Endodermal cell (in vitro differentiated cells): ENCODE measurements around the gene EPHA2. TPM values are rescaled to one million over a fixed set of nuclear protein-coding genes. Genes with fewer than 3 reads are reported as not detected.

ENCODE experiments used
- DNase-seq: peaks from one replicate; pipeline ENCODE4 v3.0.0-alpha.2; 2017
- H3K27ac ChIP-seq: 2 replicates; pipeline ENCODE4 v1.5.1; 2013; ENCODE audit warnings: mild to moderate bottlenecking, low read depth, low read length, moderate library complexity
- H3K27me3 ChIP-seq: 2 replicates; pipeline ENCODE4 v1.6.1; 2013; ENCODE audit warnings: mild to moderate bottlenecking, low read length, moderate library complexity; ENCODE audit not compliant: insufficient read depth, control insufficient read depth, poor library complexity, severe bottlenecking
- H3K36me3 ChIP-seq: 2 replicates; pipeline ENCODE4 v1.7.0; 2013; ENCODE audit warnings: mild to moderate bottlenecking, low read length, moderate library complexity; ENCODE audit not compliant: control insufficient read depth, insufficient read depth
- H3K4me1 ChIP-seq: one replicate; pipeline ENCODE4 v1.7.0; 2013; ENCODE audit warnings: low read length; ENCODE audit not compliant: control insufficient read depth, insufficient read depth
- H3K4me3 ChIP-seq: 2 replicates; pipeline ENCODE4 v1.5.1; 2013; ENCODE audit warnings: mild to moderate bottlenecking, low read length, moderate library complexity
- H3K9ac ChIP-seq: 2 replicates; pipeline ENCODE4 v1.6.1; 2013; ENCODE audit warnings: mild to moderate bottlenecking, low read length, moderate library complexity; ENCODE audit not compliant: poor library complexity, severe bottlenecking; ENCODE audit errors: extremely low read depth
- H3K9me3 ChIP-seq: 2 replicates; pipeline ENCODE4 v1.6.1; 2013; ENCODE audit warnings: mild to moderate bottlenecking, low read length, moderate library complexity; ENCODE audit not compliant: control insufficient read depth
- H3K27ac Mint-ChIP-seq: 2 replicates; pipeline ENCODE4 v1.8.0; 2020; ENCODE audit warnings: mixed read lengths
- H3K27me3 Mint-ChIP-seq: 2 replicates; pipeline ENCODE4 v1.8.0; 2021; ENCODE audit warnings: mild to moderate bottlenecking, mixed read lengths; ENCODE audit not compliant: insufficient read depth
- H3K36me3 Mint-ChIP-seq: 2 replicates; pipeline ENCODE4 v1.8.0; 2020; ENCODE audit warnings: low read depth, mixed read lengths
- H3K4me1 Mint-ChIP-seq: 2 replicates; pipeline ENCODE4 v1.8.0; 2020; ENCODE audit warnings: mixed read lengths
- H3K4me3 Mint-ChIP-seq: 2 replicates; pipeline ENCODE4 v1.8.0; 2020; ENCODE audit warnings: mild to moderate bottlenecking, moderate library complexity, mixed read lengths
- H3K9me3 Mint-ChIP-seq: 2 replicates; pipeline ENCODE4 v1.8.0; 2020; ENCODE audit warnings: mild to moderate bottlenecking, mixed read lengths
- WGBS, 2 experiments: methylation state at CpG; one replicate each; pipeline versions ENCODE4 v1.1.5 to v1.1.7; 2013; ENCODE audit warnings: missing lambda C conversion rate in 2 of 2, mixed read lengths in 1 of 2; ENCODE audit not compliant: insufficient coverage in 1 of 2, insufficient read length in 1 of 2; 5-methylcytosine and 5-hydroxymethylcytosine counted together
- total RNA-seq, 2 donors: library from RNA; stranded (reverse); fragmentation: NEBNext Ultra II Directional in 1 of 2; extraction: Animal tissue kit (Norgen Biotek cat#: 25700) in 1 of 2; gene quantifications; 2 replicates in 1 of 2; 3 replicates in 1 of 2; pipeline ENCODE4 v1.2.1, GENCODE V29; 2021
- TF ChIP-seq, protein P1 (sequence below): fragments of 200-600 bp; sonication (generic); conservative IDR thresholded peaks from 2 replicates; pipeline ENCODE4 v1.5.0; 2021; ENCODE audit warnings: antibody characterized with exemption, mild to moderate bottlenecking

Gene EPHA2
- total RNA-seq, 2 donors from 2014 or later = 56.5 to 64.3 TPM

GRCh38 chr1:16144325-16145029 is 11.4 kb downstream of the EPHA2 start:
- peak overlapping the region; percentile 27 for H3K27ac ChIP-seq
- Mint-ChIP-seq H3K9me3 (no peaks in the 10 kb centered on the region), H3K4me1 (peaks cover 63% of the 10 kb centered on the region), H3K4me3 (no peak overlapping the region), H3K36me3 (peaks cover 66% of the 10 kb centered on the region), H3K27ac (peak overlapping the region; percentile 90), H3K27me3 (no peaks in the 10 kb centered on the region)
- peaks cover 96% of the 10 kb centered on the region for H3K36me3 ChIP-seq
- peaks cover 59% of the 10 kb centered on the region for H3K4me1 ChIP-seq
- no peaks in the 10 kb centered on the region for H3K9me3 ChIP-seq
- H3K4me3 ChIP-seq = no peak overlapping the region
- peak overlapping the region; percentile 17 for H3K9ac ChIP-seq
- 70 to 91% methylated on average over 6 to 8 of the region's 8 CpGs for WGBS, 2 experiments
- no peaks in the 10 kb centered on the region for H3K27me3 ChIP-seq
- DNase-seq = no peak
- TF ChIP-seq, protein P1, sequence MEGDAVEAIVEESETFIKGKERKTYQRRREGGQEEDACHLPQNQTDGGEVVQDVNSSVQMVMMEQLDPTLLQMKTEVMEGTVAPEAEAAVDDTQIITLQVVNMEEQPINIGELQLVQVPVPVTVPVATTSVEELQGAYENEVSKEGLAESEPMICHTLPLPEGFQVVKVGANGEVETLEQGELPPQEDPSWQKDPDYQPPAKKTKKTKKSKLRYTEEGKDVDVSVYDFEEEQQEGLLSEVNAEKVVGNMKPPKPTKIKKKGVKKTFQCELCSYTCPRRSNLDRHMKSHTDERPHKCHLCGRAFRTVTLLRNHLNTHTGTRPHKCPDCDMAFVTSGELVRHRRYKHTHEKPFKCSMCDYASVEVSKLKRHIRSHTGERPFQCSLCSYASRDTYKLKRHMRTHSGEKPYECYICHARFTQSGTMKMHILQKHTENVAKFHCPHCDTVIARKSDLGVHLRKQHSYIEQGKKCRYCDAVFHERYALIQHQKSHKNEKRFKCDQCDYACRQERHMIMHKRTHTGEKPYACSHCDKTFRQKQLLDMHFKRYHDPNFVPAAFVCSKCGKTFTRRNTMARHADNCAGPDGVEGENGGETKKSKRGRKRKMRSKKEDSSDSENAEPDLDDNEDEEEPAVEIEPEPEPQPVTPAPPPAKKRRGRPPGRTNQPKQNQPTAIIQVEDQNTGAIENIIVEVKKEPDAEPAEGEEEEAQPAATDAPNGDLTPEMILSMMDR = peak; percentile 18

DNA sequence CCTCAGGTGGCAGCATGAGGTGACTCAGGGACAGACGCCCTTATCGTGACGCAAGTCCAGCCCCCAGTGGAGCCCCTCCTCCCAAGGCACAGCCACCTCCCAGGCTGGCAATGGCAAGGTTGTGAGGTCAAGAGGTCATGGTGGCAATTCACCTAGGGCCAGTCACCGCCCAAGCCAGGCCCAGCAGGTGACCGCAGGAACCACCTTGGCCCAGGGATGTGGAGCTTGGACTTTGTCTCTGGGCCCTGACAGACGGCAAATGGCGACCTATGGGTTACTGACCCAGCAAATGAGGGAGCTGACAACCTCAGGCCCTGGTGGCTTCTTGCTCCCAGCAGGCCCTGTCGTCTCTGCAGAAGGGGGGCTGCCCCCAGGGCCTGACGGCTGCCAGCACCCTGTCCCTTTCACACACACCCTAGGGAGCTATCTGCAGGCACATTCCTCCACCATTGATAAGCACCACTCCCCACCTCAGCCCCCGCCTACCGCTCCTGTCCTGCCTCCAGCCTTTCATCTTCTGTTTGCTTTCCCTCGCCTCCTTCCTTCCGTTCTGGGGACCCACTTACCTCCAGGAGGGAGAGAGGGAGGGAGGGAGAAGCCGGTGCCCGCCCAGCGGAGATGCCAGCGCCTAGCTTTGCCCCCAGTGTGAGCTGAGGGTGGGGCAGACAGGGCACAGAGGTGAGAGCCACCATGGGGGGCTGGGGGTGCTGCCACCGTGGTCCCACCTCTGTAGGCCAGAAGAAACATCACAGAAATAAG is 12.1 kb downstream of the EPHA2 start:
- no peaks in the 10 kb centered on the region for H3K9me3 Mint-ChIP-seq
- Histone ChIP-seq H3K36me3 (peaks cover 96% of the 10 kb centered on the region), H3K9me3 (no peaks in the 10 kb centered on the region), H3K27ac (peak overlapping the region; percentile 21), H3K9ac (peak overlapping the region; percentile 17), H3K27me3 (no peaks in the 10 kb centered on the region), H3K4me1 (peaks cover 59% of the 10 kb centered on the region), H3K4me3 (no peak overlapping the region)
- H3K4me1 Mint-ChIP-seq = peaks cover 67% of the 10 kb centered on the region
- WGBS, 2 experiments = 79 to 83% methylated on average over 7 to 14 of the region's 18 CpGs
- no peaks in the 10 kb centered on the region for H3K27me3 Mint-ChIP-seq
- H3K4me3 Mint-ChIP-seq = no peak overlapping the region
- H3K27ac Mint-ChIP-seq = peak overlapping the region; percentile 90
- TF ChIP-seq, protein P1 = no peak
- DNase-seq = peak; percentile 70
- H3K36me3 Mint-ChIP-seq = peaks cover 66% of the 10 kb centered on the region

DNA sequence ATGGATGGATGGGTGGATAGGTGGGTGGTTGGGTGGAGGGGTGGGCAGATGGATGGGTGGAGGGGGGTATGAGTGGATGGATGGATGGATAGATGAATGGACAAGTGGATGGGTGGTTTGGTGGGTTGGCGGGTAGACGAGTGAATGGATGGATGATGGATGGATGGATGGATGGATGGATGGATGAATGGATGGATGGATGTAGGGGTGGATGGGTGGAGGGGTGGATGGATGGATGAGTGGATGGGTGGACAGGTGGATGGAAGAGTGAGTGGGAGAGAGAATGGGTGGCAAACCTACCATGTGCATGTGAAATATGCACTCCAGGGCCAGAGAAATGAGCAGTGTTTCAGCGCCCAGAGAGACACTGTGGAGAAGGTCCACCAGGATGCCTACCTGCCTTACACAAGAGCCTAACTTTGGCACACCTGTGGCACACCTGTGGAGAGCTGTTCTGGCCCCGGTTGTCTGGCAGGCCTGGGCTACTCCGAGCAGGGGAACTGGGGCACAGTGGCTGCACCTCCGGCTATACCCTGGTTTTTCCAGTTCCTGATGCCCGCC is 12.8 kb downstream of the EPHA2 start:
- TF ChIP-seq, protein P1 = no peak
- DNase-seq = no peak
- Mint-ChIP-seq H3K27ac (peak overlapping the region; percentile 90), H3K27me3 (no peaks in the 10 kb centered on the region), H3K4me1 (peaks cover 67% of the 10 kb centered on the region), H3K36me3 (peaks cover 66% of the 10 kb centered on the region), H3K4me3 (no peak overlapping the region), H3K9me3 (no peaks in the 10 kb centered on the region)
- Histone ChIP-seq H3K9me3 (no peaks in the 10 kb centered on the region), H3K4me1 (peaks cover 56% of the 10 kb centered on the region), H3K27ac (no peak overlapping the region), H3K4me3 (no peak overlapping the region), H3K36me3 (peaks cover 96% of the 10 kb centered on the region), H3K27me3 (no peaks in the 10 kb centered on the region), H3K9ac (no peak overlapping the region)
- WGBS, 2 experiments = 89 to 96% methylated on average over 5 to 7 of the region's 7 CpGs
